UCSD-AML1 (cell line): Measurements from ENCODE around the gene AREG.

Experiments used
- DNase-seq: peaks from one replicate; lab custom pipeline; 2025; ENCODE audit not compliant: unreplicated experiment; lab: John Stamatoyannopoulos, UW

Gene AREG

GRCh38 chr4:74456849-74457395 is 12.0 kb downstream of the AREG start:
- DNase-seq = no peak

- DNase-seq = no peak
These were observed 15.9 kb downstream of the AREG start for GRCh38 chr4:74460833-74461232.

GRCh38 chr4:74463123-74463522 is 18.2 kb downstream of the AREG start:
- DNase-seq = no peak

GRCh38 chr4:74464291-74464690 is 19.4 kb downstream of the AREG start:
- DNase-seq = no peak

- DNase-seq = no peak
These were observed 21.3 kb downstream of the AREG start for GRCh38 chr4:74466242-74466641.

GRCh38 chr4:74471264-74471663 is 26.3 kb downstream of the AREG start:
- DNase-seq = no peak

GRCh38 chr4:74473155-74473811 is 28.3 kb downstream of the AREG start:
- no peak for DNase-seq

- no peak for DNase-seq
These were observed 29.6 kb downstream of the AREG start for GRCh38 chr4:74474345-74475090.

GRCh38 chr4:74475091-74475800 is 30.3 kb downstream of the AREG start:
- no peak for DNase-seq

GRCh38 chr4:74475946-74476345 is 31.0 kb downstream of the AREG start:
- DNase-seq = no peak

GRCh38 chr4:74479009-74479408 is 34.1 kb downstream of the AREG start:
- DNase-seq = no peak

- DNase-seq = no peak
These were observed 35.3 kb downstream of the AREG start for GRCh38 chr4:74480267-74480666.

GRCh38 chr4:74481891-74482609 is 37.1 kb downstream of the AREG start:
- DNase-seq = no peak

GRCh38 chr4:74483226-74483911 is 38.4 kb downstream of the AREG start:
- no peak for DNase-seq

GRCh38 chr4:74486905-74487304 is 42.0 kb downstream of the AREG start:
- DNase-seq = no peak

- no peak for DNase-seq
These were observed 42.8 kb downstream of the AREG start for GRCh38 chr4:74487771-74488170.

- DNase-seq = no peak
These were observed 45.8 kb downstream of the AREG start for GRCh38 chr4:74490736-74491135.

- no peak for DNase-seq
These were observed 55.2 kb downstream of the AREG start for GRCh38 chr4:74499986-74500781.

- DNase-seq = no peak
These were observed 56.6 kb downstream of the AREG start for GRCh38 chr4:74501579-74501978.

- no peak for DNase-seq
These were observed 58.6 kb downstream of the AREG start for GRCh38 chr4:74503580-74503979.
